Upper lobe of left lung (tissue), 6 donors: ENCODE data around the gene MCOLN2. TPM values are rescaled to one million over a fixed set of nuclear protein-coding genes. Genes with fewer than 3 reads are reported as not detected.

Experiments
- ATAC-seq, 2 donors: fragments of 200-7000 bp; cut with Tn5 transposase; one replicate each; pipeline ENCODE4 v1.9.1; 2022; ENCODE audit warnings: mild to moderate bottlenecking in 2 of 2, moderate library complexity in 2 of 2; ENCODE audit not compliant: low FRiP score in 2 of 2
- DNase-seq, 2 donors: peaks; one replicate each; pipeline ENCODE4 v3.0.0-alpha.2; 2019 to 2020
- H3K27ac ChIP-seq, 4 donors: fragments of 200-600 bp; sonication (generic); one replicate each; pipeline ENCODE4 v1.5.1; 2016 to 2019
- H3K27me3 ChIP-seq, 4 donors: fragments of 200-600 bp; sonication (generic); one replicate each; pipeline ENCODE4 v1.5.1; 2017 to 2019
- H3K36me3 ChIP-seq, 4 donors: fragments of 200-600 bp; sonication (generic); one replicate each; pipeline ENCODE4 v1.5.1; 2016 to 2019
- H3K4me1 ChIP-seq, 4 donors: fragments of 200-600 bp; sonication (generic); one replicate each; pipeline ENCODE4 v1.5.1; 2018 to 2019
- H3K4me3 ChIP-seq, 4 donors: fragments of 200-600 bp; sonication (generic); one replicate each; pipeline ENCODE4 v1.5.1; 2017 to 2019; ENCODE audit warnings: mild to moderate bottlenecking in 2 of 4, moderate library complexity in 1 of 4
- H3K9me3 ChIP-seq, 4 donors: fragments of 200-600 bp; sonication (generic); one replicate each; pipeline ENCODE4 v1.5.1; 2018 to 2019
- CTCF ChIP-seq, 6 experiments: fragments of 450-650 bp in 4 of 6; fragments of 200-600 bp in 2 of 6; sonication (generic) in 2 of 6; IDR thresholded peaks; one replicate each; pipeline ENCODE4 v1.5.1; 2016 to 2019; ENCODE audit warnings: antibody characterized with exemption in 6 of 6
- EP300 ChIP-seq, 4 donors: sonication (generic); formaldehyde crosslinking; IDR thresholded peaks; one replicate each; pipeline ENCODE4 v1.5.1; 2017; ENCODE audit warnings: antibody characterized with exemption in 4 of 4, control low read depth in 2 of 4
- POLR2A ChIP-seq, 4 donors: fragments of 450-650 bp; IDR thresholded peaks; one replicate each; pipeline ENCODE4 v1.5.1; 2016 to 2017; ENCODE audit warnings: antibody characterized with exemption in 4 of 4, mild to moderate bottlenecking in 2 of 4
- POLR2AphosphoS5 ChIP-seq, 2 donors: sonication (generic); formaldehyde crosslinking; IDR thresholded peaks; one replicate each; pipeline ENCODE4 v1.5.1; 2017; ENCODE audit warnings: antibody characterized with exemption in 2 of 2
- WGBS, 2 donors: methylation state at CpG; one replicate each; pipeline ENCODE4 v1.1.5; 2017 to 2018; 5-methylcytosine and 5-hydroxymethylcytosine counted together
- total RNA-seq, 6 donors: library from RNA; depleted of rRNA in 4 of 6; stranded (reverse); fragments of >200 nt in 4 of 6; gene quantifications; one replicate each; pipeline versions ENCODE4 v1.1.0 to v1.2.1, GENCODE V29; 2016 to 2021
- donor health status: DM: no; HTN: no; CAD: no; lungs with moderate emphysema.
- donor health status: DM: no; HTN: yes; CAD: no; lungs with severe emphysema.

Gene MCOLN2
- total RNA-seq, 6 donors from 2014 or later, result 5.8 to 41.9 (median 7.4) TPM

GRCh38 chr1:84956097-84956496, 40.8 kb downstream of the MCOLN2 start:
- Histone ChIP-seq H3K27ac (no peak overlapping the region), H3K36me3 (no peaks in the 10 kb centered on the region), H3K9me3 (no peaks in the 10 kb centered on the region), H3K4me1 (peaks cover 0 to 12% (median 0%) of the 10 kb centered on the region in 4 donors), H3K27me3 (no peaks in the 10 kb centered on the region), H3K4me3 (no peak overlapping the region)
- ATAC-seq (no peak), DNase-seq (no peak)
- 88 to 90% methylated on average over 6 of the region's 6 CpGs for WGBS, 2 donors
- TF ChIP-seq POLR2AphosphoS5 (IDR thresholded peaks at IDR 0.05) (no peak), CTCF (IDR thresholded peaks at IDR 0.05) (no peak), EP300 (IDR thresholded peaks at IDR 0.05) (no peak), POLR2A (IDR thresholded peaks at IDR 0.05) (no peak)

- Histone ChIP-seq H3K27ac (no peak overlapping the region), H3K4me3 (no peak overlapping the region), H3K4me1 (peaks cover 9 to 10% (median 9%) of the 10 kb centered on the region in 4 donors), H3K9me3 (peaks cover 0 to 5% (median 0%) of the 10 kb centered on the region in 4 donors), H3K27me3 (no peaks in the 10 kb centered on the region), H3K36me3 (no peaks in the 10 kb centered on the region)
- DNase-seq (no peak), ATAC-seq (no peak)
- TF ChIP-seq EP300 (IDR thresholded peaks at IDR 0.05) (no peak), POLR2AphosphoS5 (IDR thresholded peaks at IDR 0.05) (no peak), CTCF (IDR thresholded peaks at IDR 0.05) (no peak), POLR2A (IDR thresholded peaks at IDR 0.05) (no peak)
These were observed 47.2 kb downstream of the MCOLN2 start for GRCh38 chr1:84949664-84950063.

- 74 to 81% methylated on average over 3 to 5 of the region's 5 CpGs for WGBS, 2 donors
- Histone ChIP-seq H3K36me3 (no peaks in the 10 kb centered on the region), H3K27me3 (no peaks in the 10 kb centered on the region), H3K27ac (no peak overlapping the region), H3K9me3 (peaks cover 0 to 5% (median 0%) of the 10 kb centered on the region in 4 donors), H3K4me3 (no peak overlapping the region), H3K4me1 (peaks cover 9 to 13% (median 9%) of the 10 kb centered on the region in 4 donors)
- TF ChIP-seq POLR2A (IDR thresholded peaks at IDR 0.05) (no peak), POLR2AphosphoS5 (IDR thresholded peaks at IDR 0.05) (no peak), CTCF (IDR thresholded peaks at IDR 0.05) (no peak), EP300 (IDR thresholded peaks at IDR 0.05) (no peak)
- ATAC-seq, result no peak
- no peak for DNase-seq
These were observed 49.1 kb downstream of the MCOLN2 start for GRCh38 chr1:84947536-84948410.

GRCh38 chr1:84946631-84947030, 50.3 kb downstream of the MCOLN2 start:
- 93 to 97% methylated on average over 4 of the region's 4 CpGs for WGBS, 2 donors
- Histone ChIP-seq H3K27ac (no peak overlapping the region), H3K27me3 (no peaks in the 10 kb centered on the region), H3K9me3 (peaks cover 0 to 5% (median 0%) of the 10 kb centered on the region in 4 donors), H3K4me1 (peaks cover 9 to 13% (median 9%) of the 10 kb centered on the region in 4 donors), H3K36me3 (no peaks in the 10 kb centered on the region), H3K4me3 (no peak overlapping the region)
- DNase-seq, result no peak
- no peak for ATAC-seq
- no peak for TF ChIP-seq EP300 (IDR thresholded peaks at IDR 0.05)
- no peak for TF ChIP-seq CTCF (IDR thresholded peaks at IDR 0.05)
- no peak for TF ChIP-seq POLR2A (IDR thresholded peaks at IDR 0.05)
- no peak for TF ChIP-seq POLR2AphosphoS5 (IDR thresholded peaks at IDR 0.05)
